Activated CD8-positive, alpha-beta memory T cell treated with anti-CD3 and anti-CD28 coated beads for 1 hour (primary cell): ENCODE measurements around the gene COL23A1.
"Not testable (repeated sequence)": the region's sequence is repeated elsewhere in the genome, so short reads cannot be mapped to it uniquely, and the experiment has no call there.

Experiments
- DNase-seq, 2 donors: peaks; one replicate each; pipeline ENCODE4 v3.0.0-alpha.2; 2020; ENCODE audit warnings: low read depth in 1 of 2; ENCODE audit errors: extremely low read depth in 1 of 2

COL23A1 gene

GRCh38 chr5:178253632-178254031, 336.6 kb downstream of the COL23A1 start:
- not testable (repeated sequence) for DNase-seq

GRCh38 chr5:178252258-178252657, 337.9 kb downstream of the COL23A1 start:
- DNase-seq = no peak

GRCh38 chr5:178250263-178250662, 339.9 kb downstream of the COL23A1 start:
- no peak for DNase-seq

- DNase-seq = peak in 1 of 2 donors; percentile 16
These were observed 340.8 kb downstream of the COL23A1 start for GRCh38 chr5:178249191-178249989.

- no peak for DNase-seq
These were observed 341.4 kb downstream of the COL23A1 start for GRCh38 chr5:178248750-178249149.

- no peak for DNase-seq
These were observed 342.4 kb downstream of the COL23A1 start for GRCh38 chr5:178247481-178248456.

GRCh38 chr5:178246624-178247279, 343.4 kb downstream of the COL23A1 start:
- DNase-seq = no peak

- DNase-seq = no peak
These were observed 344.8 kb downstream of the COL23A1 start for GRCh38 chr5:178245389-178245788.

- DNase-seq = no peak
These were observed 345.6 kb downstream of the COL23A1 start for GRCh38 chr5:178244576-178244975.

- DNase-seq = no peak
These were observed 347.8 kb downstream of the COL23A1 start for GRCh38 chr5:178242416-178242815.

- DNase-seq = no peak
These were observed 348.4 kb downstream of the COL23A1 start for GRCh38 chr5:178241688-178242231.

GRCh38 chr5:178241231-178241663, 348.9 kb downstream of the COL23A1 start:
- DNase-seq = no peak

- DNase-seq = no peak
These were observed 349.4 kb downstream of the COL23A1 start for GRCh38 chr5:178240766-178241165.

- no peak for DNase-seq
These were observed 349.9 kb downstream of the COL23A1 start for GRCh38 chr5:178240341-178240741.

- DNase-seq = not testable (repeated sequence)
These were observed 350.4 kb downstream of the COL23A1 start for GRCh38 chr5:178239626-178240301.

- no peak for DNase-seq
These were observed 351.2 kb downstream of the COL23A1 start for GRCh38 chr5:178238711-178239592.

- DNase-seq = no peak
These were observed 351.9 kb downstream of the COL23A1 start for GRCh38 chr5:178238313-178238635.

GRCh38 chr5:178237431-178238312, 352.5 kb downstream of the COL23A1 start:
- DNase-seq = no peak
